ENCODE results near the gene A1BG.

DNA sequence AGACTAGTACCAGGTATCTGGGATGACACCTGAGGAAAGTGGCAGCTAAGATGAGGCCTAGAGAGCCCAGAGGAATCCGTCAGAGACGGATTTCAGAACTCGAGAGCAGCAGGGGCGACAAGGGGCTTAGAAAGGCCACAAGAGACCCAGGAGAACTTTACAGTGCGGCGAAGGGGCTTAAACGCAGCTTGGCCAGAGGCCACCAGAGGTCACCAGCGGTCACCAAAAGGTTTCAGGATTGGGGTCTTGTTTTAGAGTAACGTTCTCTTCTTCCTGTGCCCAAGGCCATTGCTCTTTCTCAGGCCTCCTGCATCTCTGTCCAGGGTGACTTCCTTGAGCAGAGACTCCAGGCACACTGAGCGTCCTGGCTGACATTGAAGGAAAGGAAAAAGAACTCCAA, 24.3 kb downstream of the A1BG start:
- TF ChIP-seq, protein P1, sequence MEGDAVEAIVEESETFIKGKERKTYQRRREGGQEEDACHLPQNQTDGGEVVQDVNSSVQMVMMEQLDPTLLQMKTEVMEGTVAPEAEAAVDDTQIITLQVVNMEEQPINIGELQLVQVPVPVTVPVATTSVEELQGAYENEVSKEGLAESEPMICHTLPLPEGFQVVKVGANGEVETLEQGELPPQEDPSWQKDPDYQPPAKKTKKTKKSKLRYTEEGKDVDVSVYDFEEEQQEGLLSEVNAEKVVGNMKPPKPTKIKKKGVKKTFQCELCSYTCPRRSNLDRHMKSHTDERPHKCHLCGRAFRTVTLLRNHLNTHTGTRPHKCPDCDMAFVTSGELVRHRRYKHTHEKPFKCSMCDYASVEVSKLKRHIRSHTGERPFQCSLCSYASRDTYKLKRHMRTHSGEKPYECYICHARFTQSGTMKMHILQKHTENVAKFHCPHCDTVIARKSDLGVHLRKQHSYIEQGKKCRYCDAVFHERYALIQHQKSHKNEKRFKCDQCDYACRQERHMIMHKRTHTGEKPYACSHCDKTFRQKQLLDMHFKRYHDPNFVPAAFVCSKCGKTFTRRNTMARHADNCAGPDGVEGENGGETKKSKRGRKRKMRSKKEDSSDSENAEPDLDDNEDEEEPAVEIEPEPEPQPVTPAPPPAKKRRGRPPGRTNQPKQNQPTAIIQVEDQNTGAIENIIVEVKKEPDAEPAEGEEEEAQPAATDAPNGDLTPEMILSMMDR (IDR thresholded peaks at IDR 0.05), result no peak; the same call in 2 of the 3 replicates
- TF ChIP-seq POLR2A (IDR thresholded peaks at IDR 0.05; ENCODE audit: low read length) (no peak), RAD21 (conservative IDR thresholded peaks at IDR 0.05 in 1 of 2, IDR thresholded peaks at IDR 0.05 in 1 of 2) (peak; percentile 20 to 46; a peak in 2 of 5 replicates), PHF8 (IDR thresholded peaks at IDR 0.05; ENCODE audit: borderline replicate concordance, low read depth) (no peak), MAFK (IDR thresholded peaks at IDR 0.05; ENCODE audit: partially characterized antibody) (no peak), MYC (IDR thresholded peaks at IDR 0.05; ENCODE audit: borderline replicate concordance, low read length) (no peak), RNF2 (IDR thresholded peaks at IDR 0.05; ENCODE audit: borderline replicate concordance, low read depth) (no peak)
- TF ChIP-seq, protein P2, sequence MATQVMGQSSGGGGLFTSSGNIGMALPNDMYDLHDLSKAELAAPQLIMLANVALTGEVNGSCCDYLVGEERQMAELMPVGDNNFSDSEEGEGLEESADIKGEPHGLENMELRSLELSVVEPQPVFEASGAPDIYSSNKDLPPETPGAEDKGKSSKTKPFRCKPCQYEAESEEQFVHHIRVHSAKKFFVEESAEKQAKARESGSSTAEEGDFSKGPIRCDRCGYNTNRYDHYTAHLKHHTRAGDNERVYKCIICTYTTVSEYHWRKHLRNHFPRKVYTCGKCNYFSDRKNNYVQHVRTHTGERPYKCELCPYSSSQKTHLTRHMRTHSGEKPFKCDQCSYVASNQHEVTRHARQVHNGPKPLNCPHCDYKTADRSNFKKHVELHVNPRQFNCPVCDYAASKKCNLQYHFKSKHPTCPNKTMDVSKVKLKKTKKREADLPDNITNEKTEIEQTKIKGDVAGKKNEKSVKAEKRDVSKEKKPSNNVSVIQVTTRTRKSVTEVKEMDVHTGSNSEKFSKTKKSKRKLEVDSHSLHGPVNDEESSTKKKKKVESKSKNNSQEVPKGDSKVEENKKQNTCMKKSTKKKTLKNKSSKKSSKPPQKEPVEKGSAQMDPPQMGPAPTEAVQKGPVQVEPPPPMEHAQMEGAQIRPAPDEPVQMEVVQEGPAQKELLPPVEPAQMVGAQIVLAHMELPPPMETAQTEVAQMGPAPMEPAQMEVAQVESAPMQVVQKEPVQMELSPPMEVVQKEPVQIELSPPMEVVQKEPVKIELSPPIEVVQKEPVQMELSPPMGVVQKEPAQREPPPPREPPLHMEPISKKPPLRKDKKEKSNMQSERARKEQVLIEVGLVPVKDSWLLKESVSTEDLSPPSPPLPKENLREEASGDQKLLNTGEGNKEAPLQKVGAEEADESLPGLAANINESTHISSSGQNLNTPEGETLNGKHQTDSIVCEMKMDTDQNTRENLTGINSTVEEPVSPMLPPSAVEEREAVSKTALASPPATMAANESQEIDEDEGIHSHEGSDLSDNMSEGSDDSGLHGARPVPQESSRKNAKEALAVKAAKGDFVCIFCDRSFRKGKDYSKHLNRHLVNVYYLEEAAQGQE (IDR thresholded peaks at IDR 0.05), result no peak
